Breast epithelium (tissue), 3 donors: ENCODE results near the gene HSF4.

Experiments used
- POLR2A ChIP-seq: fragments of 450-650 bp; IDR thresholded peaks from one replicate; pipeline ENCODE4 v1.6.1; 2016; ENCODE audit warnings: antibody characterized with exemption, mild to moderate bottlenecking, moderate library complexity
- TF ChIP-seq, protein P1 (sequence below), 3 donors: fragments of 450-650 bp; IDR thresholded peaks; one replicate each; pipeline ENCODE4 v1.5.1; 2016 to 2017; ENCODE audit warnings: antibody characterized with exemption in 3 of 3, mild to moderate bottlenecking in 3 of 3, moderate library complexity in 3 of 3

DNA sequence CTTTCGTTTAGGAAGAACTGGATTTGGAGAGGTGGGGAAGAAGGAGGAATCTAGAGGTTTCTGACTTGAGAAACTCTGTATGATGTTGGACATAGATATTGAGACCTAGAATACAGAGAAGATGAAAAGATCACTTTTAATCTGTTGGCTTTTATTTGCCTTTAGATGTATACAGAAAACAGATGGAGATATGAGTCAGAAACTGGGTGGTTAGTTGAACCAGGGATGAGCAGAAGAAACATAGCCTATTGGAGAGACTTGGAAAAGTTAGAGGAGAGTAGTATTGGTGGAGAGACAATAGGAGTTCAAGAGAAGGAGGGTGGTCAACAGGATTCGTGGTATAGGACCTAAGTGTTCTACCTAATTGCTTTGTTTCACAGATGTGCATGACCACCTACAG is 49.8 kb upstream of the HSF4 start:
- no peak for TF ChIP-seq POLR2A
- TF ChIP-seq, protein P1, sequence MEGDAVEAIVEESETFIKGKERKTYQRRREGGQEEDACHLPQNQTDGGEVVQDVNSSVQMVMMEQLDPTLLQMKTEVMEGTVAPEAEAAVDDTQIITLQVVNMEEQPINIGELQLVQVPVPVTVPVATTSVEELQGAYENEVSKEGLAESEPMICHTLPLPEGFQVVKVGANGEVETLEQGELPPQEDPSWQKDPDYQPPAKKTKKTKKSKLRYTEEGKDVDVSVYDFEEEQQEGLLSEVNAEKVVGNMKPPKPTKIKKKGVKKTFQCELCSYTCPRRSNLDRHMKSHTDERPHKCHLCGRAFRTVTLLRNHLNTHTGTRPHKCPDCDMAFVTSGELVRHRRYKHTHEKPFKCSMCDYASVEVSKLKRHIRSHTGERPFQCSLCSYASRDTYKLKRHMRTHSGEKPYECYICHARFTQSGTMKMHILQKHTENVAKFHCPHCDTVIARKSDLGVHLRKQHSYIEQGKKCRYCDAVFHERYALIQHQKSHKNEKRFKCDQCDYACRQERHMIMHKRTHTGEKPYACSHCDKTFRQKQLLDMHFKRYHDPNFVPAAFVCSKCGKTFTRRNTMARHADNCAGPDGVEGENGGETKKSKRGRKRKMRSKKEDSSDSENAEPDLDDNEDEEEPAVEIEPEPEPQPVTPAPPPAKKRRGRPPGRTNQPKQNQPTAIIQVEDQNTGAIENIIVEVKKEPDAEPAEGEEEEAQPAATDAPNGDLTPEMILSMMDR (IDR thresholded peaks at IDR 0.05): no peak
